Adipocyte (in vitro differentiated cells): ENCODE measurements around the gene PGS1.
A peak's percentile ranks its signal among the peaks of the same experiment; 100 is the strongest.

Experiments used
- DNase-seq: peaks from one replicate; pipeline ENCODE4 v3.0.0-alpha.2; 2015; ENCODE audit warnings: low read depth
- H3K27me3 ChIP-seq: replicated peaks from 2 replicates; pipeline ENCODE4 v1.7.0; 2013; ENCODE audit warnings: mild to moderate bottlenecking, low read length, moderate library complexity; ENCODE audit not compliant: control insufficient read depth, insufficient read depth
- H3K36me3 ChIP-seq: 2 replicates; pipeline ENCODE4 v1.7.0; 2013; ENCODE audit warnings: low read length, mild to moderate bottlenecking, moderate library complexity; ENCODE audit not compliant: control insufficient read depth, insufficient read depth, severe bottlenecking
- H3K4me1 ChIP-seq: 2 replicates; pipeline ENCODE4 v1.7.0; 2013; ENCODE audit warnings: mild to moderate bottlenecking, low read length, moderate library complexity; ENCODE audit not compliant: control insufficient read depth, insufficient read depth
- H3K4me3 ChIP-seq: 2 replicates; pipeline ENCODE4 v1.7.0; 2013; ENCODE audit warnings: mild to moderate bottlenecking, low read length, moderate library complexity
- H3K9ac ChIP-seq: 2 replicates; pipeline ENCODE4 v1.7.0; 2013; ENCODE audit warnings: mild to moderate bottlenecking, low read length, moderate library complexity
- H3K9me3 ChIP-seq: 2 replicates; pipeline ENCODE4 v1.7.0; 2013; ENCODE audit warnings: mild to moderate bottlenecking, low read length, moderate library complexity; ENCODE audit not compliant: control insufficient read depth

Gene PGS1

DNA sequence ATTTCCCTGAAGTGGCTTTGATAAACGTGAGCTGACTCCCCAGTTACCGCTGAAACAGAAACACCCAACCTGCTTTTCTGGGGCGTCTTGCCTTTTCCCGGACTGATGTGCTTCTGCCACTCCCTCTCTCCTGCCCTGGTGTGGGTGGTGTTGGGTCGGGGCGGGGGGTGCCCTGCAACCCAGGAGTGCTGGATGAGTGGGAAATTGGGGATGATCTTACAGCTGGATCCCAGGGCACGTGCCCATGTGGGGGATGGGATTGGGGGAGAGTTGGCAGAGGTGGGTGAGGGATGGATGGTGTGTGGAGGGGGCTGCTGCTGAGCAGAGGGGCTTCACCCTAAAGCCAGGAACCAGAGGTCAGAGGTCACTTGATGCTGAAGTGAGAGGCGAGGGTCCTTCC is 28.5 kb downstream of the PGS1 start:
- peaks cover 38% of the 10 kb centered on the region for H3K4me1 ChIP-seq
- no peaks in the 10 kb centered on the region for H3K27me3 ChIP-seq
- H3K9me3 ChIP-seq = no peaks in the 10 kb centered on the region
- H3K9ac ChIP-seq = no peak overlapping the region
- H3K36me3 ChIP-seq = peaks cover 43% of the 10 kb centered on the region
- no peak overlapping the region for H3K4me3 ChIP-seq
- no peak for DNase-seq

DNA sequence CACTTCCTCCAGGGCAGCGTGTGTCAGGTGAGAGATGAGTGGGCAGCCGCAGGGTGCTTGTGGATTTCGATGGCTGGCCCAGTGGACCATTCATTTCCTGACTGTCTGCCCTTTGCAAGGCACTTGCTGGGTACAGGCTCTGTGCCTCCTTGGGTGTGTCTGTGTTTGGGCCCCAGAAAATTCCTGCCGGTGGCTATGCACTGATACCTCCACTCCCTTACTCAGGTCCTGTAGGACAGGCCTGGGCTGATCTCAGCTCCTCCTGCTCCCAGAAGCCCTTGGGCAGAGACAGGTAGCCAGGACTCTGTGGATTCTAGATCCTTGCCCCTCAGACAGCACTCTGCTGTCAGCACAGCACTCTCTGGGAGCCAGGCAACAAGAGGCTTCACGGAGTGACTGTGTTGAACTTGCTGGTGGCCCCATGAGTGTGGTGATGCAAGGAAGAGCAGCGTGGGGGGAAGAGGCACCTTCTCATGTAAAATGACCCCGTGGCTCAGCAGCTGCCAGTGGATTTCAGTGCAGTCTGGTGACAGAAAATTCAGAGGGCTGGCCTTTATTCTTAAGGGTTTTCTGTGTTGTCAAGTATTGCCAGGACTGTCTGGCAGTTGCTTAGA is 29.0 kb downstream of the PGS1 start:
- peaks cover 43% of the 10 kb centered on the region for H3K4me1 ChIP-seq
- peaks cover 38% of the 10 kb centered on the region for H3K36me3 ChIP-seq
- no peak for DNase-seq
- no peak overlapping the region for H3K9ac ChIP-seq
- H3K4me3 ChIP-seq = no peak overlapping the region
- H3K9me3 ChIP-seq = no peaks in the 10 kb centered on the region
- no peaks in the 10 kb centered on the region for H3K27me3 ChIP-seq

DNA sequence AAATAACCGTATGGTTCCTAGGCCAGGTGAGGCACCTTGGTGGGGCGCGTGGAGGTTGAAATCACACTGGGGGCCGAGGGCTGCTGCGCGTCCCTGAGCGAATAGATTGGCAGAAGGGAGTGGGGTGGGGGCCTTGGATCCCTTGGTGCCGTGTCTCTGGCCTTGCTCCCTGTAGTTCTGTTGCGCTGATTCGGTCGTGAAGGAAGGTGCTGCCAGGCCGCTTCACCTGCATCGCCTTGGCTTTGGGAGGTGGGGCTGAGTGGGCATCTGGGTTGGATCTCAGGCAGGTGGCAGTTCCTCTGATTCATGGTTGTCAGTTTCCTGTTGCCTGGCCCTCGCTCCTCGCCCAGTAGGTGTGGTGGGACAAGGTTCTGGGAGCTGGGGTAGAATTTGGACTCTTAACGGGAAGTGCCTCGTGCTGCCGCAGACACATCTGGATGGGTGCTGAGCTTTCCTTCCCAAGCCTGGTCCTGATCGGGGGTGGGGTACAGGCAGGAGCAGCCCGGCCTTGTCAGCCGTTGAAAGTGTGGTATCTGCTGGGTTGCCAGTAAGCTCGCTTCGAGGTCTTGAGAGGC is 30.1 kb downstream of the PGS1 start:
- no peaks in the 10 kb centered on the region for H3K9me3 ChIP-seq
- peaks cover 27% of the 10 kb centered on the region for H3K36me3 ChIP-seq
- H3K4me1 ChIP-seq = peaks cover 54% of the 10 kb centered on the region

DNA sequence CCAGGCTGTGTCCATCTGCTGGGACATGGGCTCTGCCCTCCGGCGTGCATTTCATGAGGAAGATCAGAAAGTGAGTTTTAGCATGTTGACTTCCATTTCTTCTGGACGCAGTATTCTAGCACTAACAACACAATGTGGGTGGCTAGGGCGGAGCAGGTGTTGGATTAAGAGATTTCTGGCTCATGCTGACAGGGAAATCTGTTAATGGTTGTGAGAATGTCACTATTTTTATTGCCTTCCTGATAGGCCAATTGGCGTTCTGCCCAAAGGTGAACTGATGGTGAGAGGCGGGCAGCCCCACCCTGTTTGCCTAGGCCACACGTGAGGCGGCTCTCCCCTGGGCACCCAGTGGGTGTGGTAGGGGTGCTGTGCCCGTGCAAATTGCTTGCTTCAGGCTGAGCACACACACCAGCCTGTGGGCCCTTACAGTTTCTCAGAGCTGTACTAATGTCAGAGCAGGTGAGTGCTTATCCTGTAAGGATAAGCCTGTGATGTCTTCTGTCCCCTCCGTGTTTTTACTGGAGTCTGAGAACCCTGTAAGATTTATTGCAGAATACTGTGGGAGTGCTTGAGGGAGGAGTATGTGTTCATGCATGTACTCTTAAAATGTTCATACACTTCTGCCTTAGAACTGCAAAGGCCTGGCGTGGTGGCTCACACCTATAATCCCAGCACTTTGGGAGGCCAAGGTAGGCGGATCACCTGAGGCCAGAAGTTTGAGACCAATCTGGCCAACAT is 30.9 kb downstream of the PGS1 start:
- H3K36me3 ChIP-seq = peaks cover 19% of the 10 kb centered on the region

More for the DNA sequence above, 30.1 kb downstream of the PGS1 start:
- DNase-seq = no peak
- H3K9ac ChIP-seq = no peak overlapping the region
- H3K4me3 ChIP-seq = no peak overlapping the region
- H3K27me3 ChIP-seq = no peaks in the 10 kb centered on the region

DNA sequence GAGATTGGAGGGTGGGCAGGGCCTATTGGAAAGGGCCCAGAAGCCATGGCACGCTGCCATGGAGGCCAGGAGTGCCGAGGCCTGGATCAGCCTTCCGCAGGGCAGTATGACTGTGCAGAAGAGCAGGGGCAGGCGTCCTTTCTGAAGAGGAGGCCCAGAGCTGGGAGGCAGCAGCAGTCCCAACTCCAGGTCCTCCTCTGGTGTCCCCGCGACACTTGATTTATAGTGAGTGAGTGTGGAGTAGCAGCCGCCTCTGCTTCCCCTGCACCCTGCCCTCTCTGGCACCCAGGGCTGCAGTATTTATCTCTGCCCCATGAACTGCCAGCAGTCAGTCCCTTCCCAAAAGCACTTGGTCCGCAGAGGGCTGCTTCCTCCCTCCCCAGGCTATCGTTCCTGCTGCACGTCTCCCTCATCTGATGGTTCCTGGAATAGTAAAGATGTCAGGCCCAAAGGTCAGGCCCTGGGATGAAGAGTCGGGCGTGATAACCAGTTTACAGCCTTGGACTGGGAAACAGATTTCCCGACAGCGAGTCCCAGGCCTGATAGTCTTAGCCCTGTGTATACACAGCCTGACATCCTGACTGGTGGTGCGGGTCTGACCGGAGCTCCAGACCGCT is 32.9 kb downstream of the PGS1 start:
- no peak for DNase-seq
- Histone ChIP-seq H3K27me3 (no peaks in the 10 kb centered on the region), H3K4me1 (peaks cover 68% of the 10 kb centered on the region), H3K4me3 (no peak overlapping the region), H3K9ac (peak overlapping the region; percentile 16), H3K9me3 (no peaks in the 10 kb centered on the region), H3K36me3 (peaks cover 14% of the 10 kb centered on the region)

More for the DNA sequence above, 30.9 kb downstream of the PGS1 start:
- no peak overlapping the region for H3K4me3 ChIP-seq
- no peaks in the 10 kb centered on the region for H3K9me3 ChIP-seq
- peaks cover 60% of the 10 kb centered on the region for H3K4me1 ChIP-seq
- DNase-seq = no peak
- H3K9ac ChIP-seq = no peak overlapping the region
- H3K27me3 ChIP-seq = no peaks in the 10 kb centered on the region

DNA sequence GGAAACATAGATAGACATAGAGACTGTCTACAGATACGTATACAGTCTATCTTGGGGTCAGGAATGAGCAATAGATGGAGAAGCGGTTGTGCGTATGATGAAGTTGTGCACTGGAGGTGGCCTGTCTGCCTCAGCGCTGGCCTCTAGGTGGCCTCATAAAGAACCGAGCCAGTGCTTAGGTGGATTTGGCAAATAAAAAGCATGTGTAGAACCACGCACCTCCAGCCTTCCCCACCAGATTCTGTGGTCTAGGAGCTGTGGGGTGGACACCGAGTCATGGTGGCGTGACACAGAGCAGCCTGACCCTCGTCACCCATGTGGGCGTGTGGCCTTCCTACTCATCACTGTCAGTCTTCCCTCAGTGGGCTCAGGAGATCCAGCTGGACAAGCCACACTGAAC is 34.0 kb downstream of the PGS1 start:
- Histone ChIP-seq H3K27me3 (no peaks in the 10 kb centered on the region), H3K9me3 (no peaks in the 10 kb centered on the region), H3K36me3 (peaks cover 14% of the 10 kb centered on the region), H3K9ac (no peak overlapping the region), H3K4me1 (peaks cover 72% of the 10 kb centered on the region), H3K4me3 (no peak overlapping the region)
- no peak for DNase-seq

DNA sequence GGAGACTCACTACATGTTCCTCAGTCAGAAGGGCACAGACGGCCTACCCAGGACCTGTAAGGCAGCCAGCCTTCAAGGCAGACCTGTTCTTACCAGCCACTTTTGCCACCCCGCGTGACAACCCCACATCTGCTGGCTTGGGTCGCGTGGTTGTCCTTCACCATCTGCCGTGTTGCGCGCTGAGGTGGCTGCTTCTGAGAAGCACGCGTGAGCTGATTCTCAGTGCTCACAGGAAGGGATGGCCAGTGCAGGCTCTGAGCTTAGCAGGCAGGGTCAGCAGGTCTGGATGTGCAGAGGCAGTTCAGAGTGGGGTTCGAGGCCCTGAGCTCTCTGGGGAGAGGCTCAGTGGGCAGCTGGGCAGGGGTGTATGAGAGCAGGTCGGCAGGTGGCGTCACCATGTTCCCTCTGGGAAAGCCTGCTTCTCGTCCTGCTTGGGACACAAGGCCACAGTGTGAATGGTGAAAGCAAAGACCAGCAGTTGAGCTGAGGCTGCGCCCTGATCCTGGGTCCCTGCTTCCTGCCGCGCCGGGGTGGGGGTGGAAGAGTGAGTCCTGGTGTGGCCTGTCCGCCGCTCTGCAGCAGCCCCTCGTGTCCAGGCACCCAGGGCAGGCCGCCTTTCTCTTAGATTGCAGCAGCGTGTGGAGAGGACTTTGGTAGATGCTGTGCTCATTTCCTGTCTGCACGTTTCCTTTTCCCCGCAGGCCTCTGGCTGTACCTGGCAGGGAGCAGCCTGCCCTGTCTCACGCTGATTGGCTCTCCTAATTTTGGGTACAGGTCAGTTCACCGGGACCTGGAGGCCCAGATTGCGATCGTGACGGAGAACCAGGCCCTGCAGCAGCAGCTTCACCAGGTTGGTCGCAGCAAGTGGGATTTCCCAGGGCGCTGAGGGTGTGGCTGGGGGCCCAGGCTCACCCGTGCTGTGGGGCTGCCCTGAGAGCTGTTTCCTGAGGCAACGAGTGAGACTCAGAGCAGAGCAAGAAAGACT is 36.0 kb downstream of the PGS1 start:
- DNase-seq = no peak
- peaks cover 59% of the 10 kb centered on the region for H3K4me1 ChIP-seq
- H3K9ac ChIP-seq = no peak overlapping the region
- no peak overlapping the region for H3K4me3 ChIP-seq
- peaks cover 11% of the 10 kb centered on the region for H3K36me3 ChIP-seq
- H3K27me3 ChIP-seq = no peaks in the 10 kb centered on the region
- no peaks in the 10 kb centered on the region for H3K9me3 ChIP-seq

DNA sequence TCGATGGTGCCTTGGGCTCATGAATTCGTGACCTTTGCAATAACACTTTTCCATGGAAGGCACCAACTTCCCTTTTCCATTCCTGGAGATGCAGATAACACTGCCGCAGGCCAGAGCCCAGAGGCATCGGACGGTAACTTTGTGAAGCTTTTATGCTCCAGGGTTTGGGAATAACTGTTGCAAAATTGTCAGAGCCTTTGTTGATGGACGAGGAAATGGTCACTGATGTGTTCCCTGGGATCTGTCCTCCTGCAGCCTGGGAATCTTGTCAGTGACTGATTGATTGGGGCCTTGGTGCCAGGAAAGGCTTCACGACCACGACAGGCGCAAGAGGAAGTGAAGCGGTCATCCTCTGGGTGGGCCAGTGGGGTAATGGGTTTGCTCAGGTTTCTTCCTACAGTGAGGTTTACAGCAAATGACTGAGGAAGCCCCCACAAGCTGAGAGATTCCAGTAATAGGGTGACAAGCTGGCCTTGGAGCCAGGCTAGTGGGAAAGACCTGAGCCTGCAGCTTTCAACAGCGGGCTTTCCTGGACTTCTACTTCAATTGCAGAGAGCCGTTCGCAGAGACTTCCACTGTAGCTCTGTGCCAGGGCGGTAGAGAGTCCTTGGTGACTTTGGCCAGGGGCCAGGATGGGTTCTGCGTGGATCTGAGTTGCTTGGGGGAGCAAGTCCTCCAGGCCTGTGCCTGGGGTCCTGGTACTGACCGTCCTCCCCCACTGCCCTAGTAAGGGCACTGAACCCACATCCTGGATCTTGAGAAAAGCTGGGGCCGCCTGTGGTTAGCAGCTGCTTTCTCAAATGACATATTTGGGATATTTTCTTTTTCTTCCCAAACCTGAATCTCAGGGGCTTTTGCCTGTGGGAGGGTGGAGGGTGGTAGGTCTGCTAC is 37.6 kb downstream of the PGS1 start:
- no peak for DNase-seq
- Histone ChIP-seq H3K9ac (peak overlapping the region; percentile 51), H3K27me3 (no peaks in the 10 kb centered on the region), H3K4me3 (peak overlapping the region; percentile 41), H3K9me3 (no peaks in the 10 kb centered on the region), H3K36me3 (peaks cover 20% of the 10 kb centered on the region), H3K4me1 (peaks cover 62% of the 10 kb centered on the region)

DNA sequence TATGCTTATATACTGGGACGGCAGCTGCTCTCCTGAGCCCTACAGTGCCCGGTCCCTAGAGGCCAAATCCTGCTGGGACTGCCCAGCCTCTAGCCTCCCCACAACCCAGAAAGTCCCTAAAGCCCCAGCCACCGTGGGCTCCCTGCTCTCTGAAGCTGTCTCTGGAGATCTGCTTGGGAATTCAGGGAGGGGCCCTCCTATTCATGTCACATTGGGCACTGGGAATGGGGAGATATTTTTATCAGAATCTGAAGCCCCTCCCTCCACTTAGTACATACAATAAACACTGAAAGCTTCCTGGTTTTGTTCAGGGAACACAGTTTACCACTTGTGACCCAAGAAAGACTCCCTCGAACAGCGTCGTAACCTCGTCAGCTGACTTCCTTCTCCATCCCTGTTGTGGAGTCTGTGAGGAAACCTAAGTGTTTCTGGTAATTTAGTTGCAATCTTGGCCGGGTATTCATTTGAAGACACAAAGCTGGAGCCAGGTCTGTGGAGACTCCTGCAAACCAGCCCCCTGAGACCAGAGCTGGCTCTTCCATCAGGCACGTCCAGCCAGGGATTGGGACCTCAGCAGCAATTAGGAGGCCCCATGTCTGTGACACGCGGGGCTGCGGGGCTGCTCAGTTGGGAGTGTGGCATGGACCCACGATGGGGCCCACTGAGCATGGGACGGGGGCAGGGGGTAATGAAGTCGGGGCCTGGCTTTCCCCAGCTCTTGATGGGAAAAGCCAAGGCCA is 38.5 kb downstream of the PGS1 start:
- no peak for DNase-seq
- H3K4me3 ChIP-seq = peak overlapping the region; percentile 41

More for the DNA sequence above, 38.5 kb downstream of the PGS1 start:
- peak overlapping the region; percentile 51 for H3K9ac ChIP-seq
- H3K27me3 ChIP-seq = no peaks in the 10 kb centered on the region
- H3K36me3 ChIP-seq = peaks cover 28% of the 10 kb centered on the region
- H3K9me3 ChIP-seq = no peaks in the 10 kb centered on the region
- peaks cover 62% of the 10 kb centered on the region for H3K4me1 ChIP-seq
